ENCODE results near the gene NCKAP5. TPM values are rescaled to one million over a fixed set of nuclear protein-coding genes. Genes with fewer than 3 reads are reported as not detected.

The NCKAP5 gene
- total and polyA plus RNA-seq, 2 of the 13 experiments (the other 11 are each of a cell fraction or from before 2014, with no cell fraction given) = 0.01 TPM; not detected in 1

- TF ChIP-seq, protein P1, sequence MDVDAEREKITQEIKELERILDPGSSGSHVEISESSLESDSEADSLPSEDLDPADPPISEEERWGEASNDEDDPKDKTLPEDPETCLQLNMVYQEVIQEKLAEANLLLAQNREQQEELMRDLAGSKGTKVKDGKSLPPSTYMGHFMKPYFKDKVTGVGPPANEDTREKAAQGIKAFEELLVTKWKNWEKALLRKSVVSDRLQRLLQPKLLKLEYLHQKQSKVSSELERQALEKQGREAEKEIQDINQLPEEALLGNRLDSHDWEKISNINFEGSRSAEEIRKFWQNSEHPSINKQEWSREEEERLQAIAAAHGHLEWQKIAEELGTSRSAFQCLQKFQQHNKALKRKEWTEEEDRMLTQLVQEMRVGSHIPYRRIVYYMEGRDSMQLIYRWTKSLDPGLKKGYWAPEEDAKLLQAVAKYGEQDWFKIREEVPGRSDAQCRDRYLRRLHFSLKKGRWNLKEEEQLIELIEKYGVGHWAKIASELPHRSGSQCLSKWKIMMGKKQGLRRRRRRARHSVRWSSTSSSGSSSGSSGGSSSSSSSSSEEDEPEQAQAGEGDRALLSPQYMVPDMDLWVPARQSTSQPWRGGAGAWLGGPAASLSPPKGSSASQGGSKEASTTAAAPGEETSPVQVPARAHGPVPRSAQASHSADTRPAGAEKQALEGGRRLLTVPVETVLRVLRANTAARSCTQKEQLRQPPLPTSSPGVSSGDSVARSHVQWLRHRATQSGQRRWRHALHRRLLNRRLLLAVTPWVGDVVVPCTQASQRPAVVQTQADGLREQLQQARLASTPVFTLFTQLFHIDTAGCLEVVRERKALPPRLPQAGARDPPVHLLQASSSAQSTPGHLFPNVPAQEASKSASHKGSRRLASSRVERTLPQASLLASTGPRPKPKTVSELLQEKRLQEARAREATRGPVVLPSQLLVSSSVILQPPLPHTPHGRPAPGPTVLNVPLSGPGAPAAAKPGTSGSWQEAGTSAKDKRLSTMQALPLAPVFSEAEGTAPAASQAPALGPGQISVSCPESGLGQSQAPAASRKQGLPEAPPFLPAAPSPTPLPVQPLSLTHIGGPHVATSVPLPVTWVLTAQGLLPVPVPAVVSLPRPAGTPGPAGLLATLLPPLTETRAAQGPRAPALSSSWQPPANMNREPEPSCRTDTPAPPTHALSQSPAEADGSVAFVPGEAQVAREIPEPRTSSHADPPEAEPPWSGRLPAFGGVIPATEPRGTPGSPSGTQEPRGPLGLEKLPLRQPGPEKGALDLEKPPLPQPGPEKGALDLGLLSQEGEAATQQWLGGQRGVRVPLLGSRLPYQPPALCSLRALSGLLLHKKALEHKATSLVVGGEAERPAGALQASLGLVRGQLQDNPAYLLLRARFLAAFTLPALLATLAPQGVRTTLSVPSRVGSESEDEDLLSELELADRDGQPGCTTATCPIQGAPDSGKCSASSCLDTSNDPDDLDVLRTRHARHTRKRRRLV (CRISPR knock-in tag; IDR thresholded peaks at IDR 0.05) = no peak
- TF ChIP-seq ZNF430 (CRISPR knock-in tag; IDR thresholded peaks at IDR 0.05) (no peak), CCAR2 (optimal IDR thresholded peaks at IDR 0.05; ENCODE audit: low read depth, low read length) (no peak), ZNF563 (CRISPR knock-in tag; IDR thresholded peaks at IDR 0.05) (no peak), GMEB1 (CRISPR knock-in tag; IDR thresholded peaks at IDR 0.05; ENCODE audit: borderline replicate concordance) (no peak), GATAD1 (CRISPR knock-in tag; IDR thresholded peaks at IDR 0.05) (no peak), ZFP36 (IDR thresholded peaks at IDR 0.05; ENCODE audit: borderline replicate concordance, low read depth, low read length, partially characterized antibody) (no peak)
Observed at GRCh38 chr2:133192028-133192427, 376.2 kb downstream of the NCKAP5 start (continued).

Measured in HepG2 (cell line).